ENCODE data around the gene NTSR1.

- TF ChIP-seq CTCF (conservative IDR thresholded peaks at IDR 0.05; ENCODE audit: low read depth, low read length) (no peak), EZH2 (IDR thresholded peaks at IDR 0.05; ENCODE audit: borderline replicate concordance, low read depth, low read length, poor library complexity, severe bottlenecking) (no peak)
These were observed 30.1 kb upstream of the NTSR1 start for GRCh38 chr20:62678553-62678952.
